Endodermal cell (in vitro differentiated cells): Measurements from ENCODE around the gene MYRIP. TPM values are rescaled to one million over a fixed set of nuclear protein-coding genes. Genes with fewer than 3 reads are reported as not detected.

Experiments used
- DNase-seq: peaks from one replicate; pipeline ENCODE4 v3.0.0-alpha.2; 2017
- H3K27ac ChIP-seq: 2 replicates; pipeline ENCODE4 v1.5.1; 2013; ENCODE audit warnings: mild to moderate bottlenecking, low read depth, low read length, moderate library complexity
- H3K27me3 ChIP-seq: 2 replicates; pipeline ENCODE4 v1.6.1; 2013; ENCODE audit warnings: mild to moderate bottlenecking, low read length, moderate library complexity; ENCODE audit not compliant: insufficient read depth, control insufficient read depth, poor library complexity, severe bottlenecking
- H3K36me3 ChIP-seq: 2 replicates; pipeline ENCODE4 v1.7.0; 2013; ENCODE audit warnings: mild to moderate bottlenecking, low read length, moderate library complexity; ENCODE audit not compliant: control insufficient read depth, insufficient read depth
- H3K4me1 ChIP-seq: one replicate; pipeline ENCODE4 v1.7.0; 2013; ENCODE audit warnings: low read length; ENCODE audit not compliant: control insufficient read depth, insufficient read depth
- H3K4me3 ChIP-seq: 2 replicates; pipeline ENCODE4 v1.5.1; 2013; ENCODE audit warnings: mild to moderate bottlenecking, low read length, moderate library complexity
- H3K9ac ChIP-seq: 2 replicates; pipeline ENCODE4 v1.6.1; 2013; ENCODE audit warnings: mild to moderate bottlenecking, low read length, moderate library complexity; ENCODE audit not compliant: poor library complexity, severe bottlenecking; ENCODE audit errors: extremely low read depth
- H3K9me3 ChIP-seq: 2 replicates; pipeline ENCODE4 v1.6.1; 2013; ENCODE audit warnings: mild to moderate bottlenecking, low read length, moderate library complexity; ENCODE audit not compliant: control insufficient read depth
- H3K27ac Mint-ChIP-seq: 2 replicates; pipeline ENCODE4 v1.8.0; 2020; ENCODE audit warnings: mixed read lengths
- H3K27me3 Mint-ChIP-seq: 2 replicates; pipeline ENCODE4 v1.8.0; 2021; ENCODE audit warnings: mild to moderate bottlenecking, mixed read lengths; ENCODE audit not compliant: insufficient read depth
- H3K36me3 Mint-ChIP-seq: 2 replicates; pipeline ENCODE4 v1.8.0; 2020; ENCODE audit warnings: low read depth, mixed read lengths
- H3K4me1 Mint-ChIP-seq: 2 replicates; pipeline ENCODE4 v1.8.0; 2020; ENCODE audit warnings: mixed read lengths
- H3K4me3 Mint-ChIP-seq: 2 replicates; pipeline ENCODE4 v1.8.0; 2020; ENCODE audit warnings: mild to moderate bottlenecking, moderate library complexity, mixed read lengths
- H3K9me3 Mint-ChIP-seq: 2 replicates; pipeline ENCODE4 v1.8.0; 2020; ENCODE audit warnings: mild to moderate bottlenecking, mixed read lengths
- WGBS, 2 experiments: methylation state at CpG; one replicate each; pipeline versions ENCODE4 v1.1.5 to v1.1.7; 2013; ENCODE audit warnings: missing lambda C conversion rate in 2 of 2, mixed read lengths in 1 of 2; ENCODE audit not compliant: insufficient coverage in 1 of 2, insufficient read length in 1 of 2; 5-methylcytosine and 5-hydroxymethylcytosine counted together
- total RNA-seq, 2 donors: library from RNA; stranded (reverse); fragmentation: NEBNext Ultra II Directional in 1 of 2; extraction: Animal tissue kit (Norgen Biotek cat#: 25700) in 1 of 2; gene quantifications; 2 replicates in 1 of 2; 3 replicates in 1 of 2; pipeline ENCODE4 v1.2.1, GENCODE V29; 2021
- TF ChIP-seq, protein P1 (sequence below): fragments of 200-600 bp; sonication (generic); conservative IDR thresholded peaks from 2 replicates; pipeline ENCODE4 v1.5.0; 2021; ENCODE audit warnings: antibody characterized with exemption, mild to moderate bottlenecking

The MYRIP gene
- total RNA-seq, 2 donors from 2014 or later, result 4.3 to 4.6 TPM

DNA sequence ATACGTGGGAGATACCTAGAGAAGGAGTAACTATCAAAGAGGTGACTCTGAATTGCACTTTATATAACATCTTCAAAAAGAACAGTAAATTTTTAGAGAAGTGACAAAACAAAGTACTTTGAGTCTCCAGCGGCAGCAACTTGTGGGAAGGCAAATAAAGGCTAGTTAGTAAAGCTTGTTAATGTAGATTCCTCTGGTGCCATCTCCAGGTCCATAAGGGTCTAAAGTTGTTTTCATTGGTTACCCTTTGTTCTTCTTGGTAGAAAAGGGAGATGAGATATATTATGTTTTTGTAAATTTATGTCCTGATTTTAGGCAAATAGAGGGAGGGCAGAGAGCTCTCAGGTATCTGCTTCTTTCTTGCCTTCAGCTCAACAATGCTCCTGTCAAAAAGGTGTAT lies 161.6 kb downstream of the MYRIP start:
- Mint-ChIP-seq H3K9me3 (peaks cover 16% of the 10 kb centered on the region), H3K4me1 (peaks cover 12% of the 10 kb centered on the region), H3K36me3 (no peaks in the 10 kb centered on the region), H3K4me3 (no peak overlapping the region), H3K27me3 (peaks cover 72% of the 10 kb centered on the region), H3K27ac (no peak overlapping the region)
- Histone ChIP-seq H3K36me3 (no peaks in the 10 kb centered on the region), H3K9me3 (peaks cover 13% of the 10 kb centered on the region), H3K27me3 (peaks cover 61% of the 10 kb centered on the region), H3K4me3 (no peak overlapping the region), H3K9ac (no peak overlapping the region), H3K27ac (no peak overlapping the region), H3K4me1 (peaks cover 2% of the 10 kb centered on the region)
- DNase-seq, result no peak
- TF ChIP-seq, protein P1, sequence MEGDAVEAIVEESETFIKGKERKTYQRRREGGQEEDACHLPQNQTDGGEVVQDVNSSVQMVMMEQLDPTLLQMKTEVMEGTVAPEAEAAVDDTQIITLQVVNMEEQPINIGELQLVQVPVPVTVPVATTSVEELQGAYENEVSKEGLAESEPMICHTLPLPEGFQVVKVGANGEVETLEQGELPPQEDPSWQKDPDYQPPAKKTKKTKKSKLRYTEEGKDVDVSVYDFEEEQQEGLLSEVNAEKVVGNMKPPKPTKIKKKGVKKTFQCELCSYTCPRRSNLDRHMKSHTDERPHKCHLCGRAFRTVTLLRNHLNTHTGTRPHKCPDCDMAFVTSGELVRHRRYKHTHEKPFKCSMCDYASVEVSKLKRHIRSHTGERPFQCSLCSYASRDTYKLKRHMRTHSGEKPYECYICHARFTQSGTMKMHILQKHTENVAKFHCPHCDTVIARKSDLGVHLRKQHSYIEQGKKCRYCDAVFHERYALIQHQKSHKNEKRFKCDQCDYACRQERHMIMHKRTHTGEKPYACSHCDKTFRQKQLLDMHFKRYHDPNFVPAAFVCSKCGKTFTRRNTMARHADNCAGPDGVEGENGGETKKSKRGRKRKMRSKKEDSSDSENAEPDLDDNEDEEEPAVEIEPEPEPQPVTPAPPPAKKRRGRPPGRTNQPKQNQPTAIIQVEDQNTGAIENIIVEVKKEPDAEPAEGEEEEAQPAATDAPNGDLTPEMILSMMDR, result peak; percentile 22
- WGBS, 2 experiments, result 94% methylated on average over 2 of the region's 2 CpGs; no CpG with 5 or more reads in 1 of the 2 experiments

DNA sequence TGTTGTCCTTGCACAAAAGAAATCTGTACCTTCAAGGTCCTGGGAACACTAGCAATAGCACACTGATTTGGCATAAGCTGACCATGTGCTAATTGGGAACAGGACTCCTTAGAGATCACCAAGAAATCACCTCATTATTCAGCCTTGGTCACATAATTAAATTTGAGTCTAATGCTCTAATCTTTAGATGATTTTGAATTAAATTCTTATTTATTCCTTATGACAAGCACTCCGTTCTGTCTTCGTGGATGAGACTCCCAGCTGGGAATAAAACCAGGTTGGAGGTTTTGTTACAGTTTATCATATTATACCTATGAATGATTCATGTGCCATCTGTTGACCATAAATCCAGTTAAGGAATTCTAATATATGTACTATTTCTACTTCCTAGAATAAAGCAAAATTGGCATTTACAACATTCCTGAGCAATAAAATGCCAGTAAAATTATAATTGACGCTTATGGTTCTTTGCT lies 162.2 kb downstream of the MYRIP start:
- no peak overlapping the region for H3K4me3 Mint-ChIP-seq
- peaks cover 66% of the 10 kb centered on the region for H3K27me3 Mint-ChIP-seq
- peaks cover 55% of the 10 kb centered on the region for H3K27me3 ChIP-seq
- WGBS, 2 experiments, result 91 to 92% methylated on average over 1 to 3 of the region's 3 CpGs
- H3K9me3 ChIP-seq, result peaks cover 13% of the 10 kb centered on the region
- no peaks in the 10 kb centered on the region for H3K36me3 Mint-ChIP-seq
- peaks cover 6% of the 10 kb centered on the region for H3K4me1 Mint-ChIP-seq
- no peak overlapping the region for H3K27ac ChIP-seq
- no peak for DNase-seq
- H3K9ac ChIP-seq, result no peak overlapping the region
- H3K9me3 Mint-ChIP-seq, result peaks cover 22% of the 10 kb centered on the region
- no peaks in the 10 kb centered on the region for H3K36me3 ChIP-seq
- no peak overlapping the region for H3K4me3 ChIP-seq
- H3K4me1 ChIP-seq, result no peaks in the 10 kb centered on the region
- H3K27ac Mint-ChIP-seq, result no peak overlapping the region
- TF ChIP-seq, protein P1, result no peak

DNA sequence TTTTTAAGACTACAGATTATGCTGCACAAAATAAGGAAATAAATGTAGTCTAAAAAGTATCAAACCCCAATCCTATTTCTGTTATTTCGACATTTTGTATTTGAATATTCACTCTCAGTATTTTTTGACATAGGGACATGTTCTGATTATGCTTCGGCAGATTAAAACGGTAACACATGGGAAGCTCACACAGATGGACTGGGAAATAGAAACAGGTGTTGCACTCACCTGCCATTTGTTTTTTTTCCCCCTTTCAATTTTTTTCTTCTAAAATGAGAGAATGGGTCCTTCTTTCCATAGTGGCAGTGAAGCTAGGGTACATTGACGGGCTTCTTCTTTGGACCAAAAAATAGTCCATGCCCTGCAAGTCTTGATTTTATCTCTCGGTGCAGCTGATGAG lies 163.1 kb downstream of the MYRIP start:
- Histone ChIP-seq H3K27me3 (peaks cover 46% of the 10 kb centered on the region), H3K27ac (no peak overlapping the region), H3K36me3 (no peaks in the 10 kb centered on the region), H3K9ac (no peak overlapping the region), H3K9me3 (peaks cover 13% of the 10 kb centered on the region), H3K4me3 (no peak overlapping the region), H3K4me1 (no peaks in the 10 kb centered on the region)
- Mint-ChIP-seq H3K9me3 (peaks cover 20% of the 10 kb centered on the region), H3K36me3 (no peaks in the 10 kb centered on the region), H3K27ac (no peak overlapping the region), H3K4me3 (no peak overlapping the region), H3K4me1 (no peaks in the 10 kb centered on the region), H3K27me3 (peaks cover 62% of the 10 kb centered on the region)
- TF ChIP-seq, protein P1, result no peak
- 97 to 100% methylated on average over 1 to 5 of the region's 5 CpGs for WGBS, 2 experiments
- DNase-seq, result no peak
